Fibroblast of mammary gland (primary cell): ENCODE results near the gene PCDHGA12.
A peak's percentile ranks its signal among the peaks of the same experiment; 100 is the strongest.
"Not testable (repeated sequence)": the region's sequence is repeated elsewhere in the genome, so short reads cannot be mapped to it uniquely, and the experiment has no call there.

ENCODE experiments used
- DNase-seq: peaks from one replicate; pipeline ENCODE4 v3.0.0-alpha.2; 2010; ENCODE audit warnings: low read depth
- H3K4me3 ChIP-seq: 2 replicates; pipeline ENCODE4 v1.5.1; 2011; ENCODE audit warnings: low read depth, mild to moderate bottlenecking, low read length, moderate library complexity; ENCODE audit not compliant: control insufficient read depth
- CTCF ChIP-seq: conservative IDR thresholded peaks from 2 replicates; pipeline ENCODE4 v1.5.1; 2011; ENCODE audit warnings: low read depth, low read length, inconsistent platforms; ENCODE audit not compliant: control insufficient read depth, insufficient read depth

PCDHGA12 gene

GRCh38 chr5:141388661-141389060 is 41.6 kb upstream of the PCDHGA12 start:
- TF ChIP-seq CTCF: no peak
- no peak overlapping the region for H3K4me3 ChIP-seq
- no peak for DNase-seq

- no peak for DNase-seq
- no peak for TF ChIP-seq CTCF
- no peak overlapping the region for H3K4me3 ChIP-seq
Observed at GRCh38 chr5:141389153-141390042, 40.9 kb upstream of the PCDHGA12 start.

GRCh38 chr5:141392429-141393198 is 37.7 kb upstream of the PCDHGA12 start, which contains the start of gene PCDHGA8:
Gene PCDHGA8 (plus strand): TSS chr5:141392633. CDS start chr5:141392814, 181 bp downstream.
- no peak within 1 kb of the TSS for H3K4me3 ChIP-seq
- peak; percentile 24 for DNase-seq
- peak; percentile 18 for TF ChIP-seq CTCF

GRCh38 chr5:141393267-141393666 is 37.0 kb upstream of the PCDHGA12 start:
- no peak for DNase-seq
- no peak overlapping the region for H3K4me3 ChIP-seq
- no peak for TF ChIP-seq CTCF

- not testable (repeated sequence) for H3K4me3 ChIP-seq, DNase-seq
Observed at GRCh38 chr5:141394401-141395187, 35.7 kb upstream of the PCDHGA12 start.

GRCh38 chr5:141397756-141398551 is 32.4 kb upstream of the PCDHGA12 start, which contains the start of gene PCDHGB5:
Gene PCDHGB5 (plus strand): TSS chr5:141397947. CDS start chr5:141398128, 181 bp downstream.
- peak; percentile 59 for TF ChIP-seq CTCF
- peak within 1 kb of the TSS; percentile 45 for H3K4me3 ChIP-seq

More at GRCh38 chr5:141397756-141398551, 32.4 kb upstream of the PCDHGA12 start, which contains the start of gene PCDHGB5:
- peak; percentile 66 for DNase-seq
